GM12892 (cell line): ENCODE measurements around the gene OR8B12.

Experiments
- POLR2A ChIP-seq: IDR thresholded peaks from 2 replicates; pipeline ENCODE4 v1.6.1; 2011; ENCODE audit warnings: low read depth, low read length, control low read depth
- POLR2AphosphoS5 ChIP-seq: IDR thresholded peaks from 2 replicates; pipeline ENCODE4 v1.6.1; 2011; ENCODE audit warnings: low read depth, low read length, control low read depth
- TAF1 ChIP-seq: IDR thresholded peaks from 2 replicates; pipeline ENCODE4 v1.6.1; 2011; ENCODE audit warnings: low read depth, mild to moderate bottlenecking, control low read depth, low read length, borderline replicate concordance

DNA sequence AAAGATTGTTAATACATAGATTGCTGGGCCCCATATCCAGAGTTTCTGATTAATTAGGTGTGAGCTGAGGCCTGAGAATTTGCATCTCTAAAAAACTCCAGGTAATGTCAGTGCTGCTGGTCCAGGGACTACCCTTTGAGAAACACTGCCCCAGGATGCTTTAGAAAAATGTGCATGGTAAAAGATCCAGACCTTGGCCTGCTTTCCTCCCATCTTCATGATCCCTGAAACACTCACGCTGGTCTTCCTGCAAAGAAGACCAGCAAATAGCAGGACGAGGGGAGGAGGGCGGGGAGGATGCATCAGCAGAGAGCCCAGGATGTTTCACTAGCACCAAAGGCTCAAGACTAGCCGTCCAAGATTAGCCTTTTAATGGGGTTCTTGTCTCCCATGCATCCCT is 26.2 kb upstream of the OR8B12 start, which contains the start of gene OR8A1:
- TF ChIP-seq POLR2AphosphoS5 (no peak), POLR2A (no peak), TAF1 (no peak)
